SU-DHL-6 (cell line): ENCODE data around the gene MIX23.
"Not testable (repeated sequence)": the region's sequence is repeated elsewhere in the genome, so short reads cannot be mapped to it uniquely, and the experiment has no call there.

Experiments
- H2AFZ ChIP-seq: fragments of 200-600 bp; sonication (generic); 2 replicates; pipeline ENCODE4 v1.6.1; 2014; ENCODE audit warnings: low read depth, mild to moderate bottlenecking, moderate library complexity, mixed read lengths, antibody characterized with exemption, low read length; ENCODE audit not compliant: severe bottlenecking
- H3F3A ChIP-seq: fragments of 200-600 bp; shearing (Covaris generic); 2 replicates; pipeline ENCODE4 v1.6.0; 2016; ENCODE audit warnings: antibody characterized with exemption, mild to moderate bottlenecking; ENCODE audit not compliant: insufficient read depth
- H3K27ac ChIP-seq: fragments of 200-600 bp; sonication (generic); 2 replicates; pipeline ENCODE4 v1.5.1; 2016; ENCODE audit warnings: low read depth, mild to moderate bottlenecking, low read length, moderate library complexity, mixed read lengths
- H3K27me3 ChIP-seq: fragments of 200-600 bp; sonication (generic), shearing (Covaris generic); 2 replicates; pipeline ENCODE4 v1.6.0; 2014; ENCODE audit warnings: mild to moderate bottlenecking, low read length
- H3K36me3 ChIP-seq: fragments of 200-600 bp; sonication (generic); 2 replicates; pipeline ENCODE4 v1.6.1; 2014; ENCODE audit warnings: mild to moderate bottlenecking, low read length, mixed read lengths
- H3K4me2 ChIP-seq: fragments of 300-600, 200-600 bp; shearing (Covaris generic), sonication (generic); 2 replicates; pipeline ENCODE4 v1.6.0; 2014; ENCODE audit warnings: low read length, low read depth, mild to moderate bottlenecking; ENCODE audit not compliant: poor library complexity, severe bottlenecking
- H3K4me3 ChIP-seq: fragments of 200-600 bp; sonication (generic); 2 replicates; pipeline ENCODE4 v1.5.1; 2014; ENCODE audit warnings: antibody characterized with exemption, low read length, mild to moderate bottlenecking, mixed read lengths; ENCODE audit not compliant: insufficient read depth, poor library complexity, severe bottlenecking
- H3K79me2 ChIP-seq: fragments of 200-600 bp; sonication (generic); 2 replicates; pipeline ENCODE4 v1.6.1; 2014; ENCODE audit warnings: mild to moderate bottlenecking, low read length, moderate library complexity; ENCODE audit not compliant: insufficient read depth
- H3K9ac ChIP-seq: fragments of 200-600 bp; sonication (generic); 2 replicates; pipeline ENCODE4 v1.7.0; 2014; ENCODE audit warnings: mild to moderate bottlenecking, low read length
- H3K9me2 ChIP-seq: fragments of 200-600 bp; sonication (generic); replicated peaks from 2 replicates; pipeline ENCODE4 v1.6.1; 2014; ENCODE audit warnings: low read length; ENCODE audit not compliant: insufficient read depth
- H3K9me3 ChIP-seq: fragments of 200-600 bp; sonication (generic); 2 replicates; pipeline ENCODE4 v1.6.1; 2014; ENCODE audit warnings: low read length, mixed read lengths; ENCODE audit not compliant: insufficient read depth
- H4K20me1 ChIP-seq: fragments of 200-600 bp; sonication (generic); 2 replicates; pipeline ENCODE4 v1.6.1; 2014; ENCODE audit warnings: low read depth, mild to moderate bottlenecking, antibody characterized with exemption, low read length, moderate library complexity, mixed read lengths
- CTCF ChIP-seq: fragments of 200-600 bp; sonication (generic); IDR thresholded peaks from one replicate; pipeline ENCODE4 v1.5.1; 2017; ENCODE audit warnings: antibody characterized with exemption, mild to moderate bottlenecking, low read length, moderate library complexity; ENCODE audit not compliant: insufficient read depth, poor library complexity, severe bottlenecking
- EZH2phosphoT487 ChIP-seq: fragments of 200-600 bp; sonication (generic), shearing (Covaris generic); conservative IDR thresholded peaks from 2 replicates; pipeline ENCODE4 v1.6.1; 2018; ENCODE audit warnings: mild to moderate bottlenecking, antibody characterized with exemption, low read length, moderate library complexity, mixed read lengths

MIX23 gene

GRCh38 chr3:122377975-122378374 lies 5.1 kb downstream of the MIX23 start:
- H3K79me2 ChIP-seq: peaks cover 100% of the 10 kb centered on the region

DNA sequence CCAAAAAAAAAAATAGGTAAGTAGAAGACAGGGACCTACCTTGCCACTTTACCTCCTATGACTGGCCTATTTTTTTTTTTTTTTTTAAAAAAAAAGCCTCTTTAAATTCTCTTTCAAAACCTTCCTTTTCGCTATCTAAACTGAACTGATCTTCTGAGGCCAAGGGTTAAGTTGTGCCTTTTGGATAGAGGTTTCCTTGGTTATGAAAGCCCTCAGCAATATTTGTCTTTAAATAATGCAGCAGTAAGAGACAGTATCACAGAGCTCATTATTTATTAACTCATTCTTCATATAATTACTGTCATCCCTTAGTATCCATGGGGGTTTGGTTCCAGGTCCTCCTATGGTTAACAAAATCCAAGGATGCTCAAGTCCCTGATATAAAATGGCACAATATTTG lies 9.0 kb downstream of the MIX23 start:
- H3K9me3 ChIP-seq: no peaks in the 10 kb centered on the region
- H3K9me2 ChIP-seq: no peaks in the 10 kb centered on the region
- TF ChIP-seq EZH2phosphoT487: no peak
- no peaks in the 10 kb centered on the region for H3K27me3 ChIP-seq
- no peak overlapping the region for H2AFZ ChIP-seq
- H3K9ac ChIP-seq: no peak overlapping the region
- H3K4me3 ChIP-seq: no peak overlapping the region
- no peak overlapping the region for H3K4me2 ChIP-seq
- peaks cover 73% of the 10 kb centered on the region for H3K79me2 ChIP-seq
- no peak overlapping the region for H3K27ac ChIP-seq
- no peaks in the 10 kb centered on the region for H3F3A ChIP-seq
- H3K36me3 ChIP-seq: peaks cover 10% of the 10 kb centered on the region; the same call in 1 of the 2 replicates
- no peaks in the 10 kb centered on the region for H4K20me1 ChIP-seq

More at GRCh38 chr3:122377975-122378374, 5.1 kb downstream of the MIX23 start:
- Histone ChIP-seq H3K36me3 (no peaks in the 10 kb centered on the region), H3F3A (no peaks in the 10 kb centered on the region; the same call in 1 of the 2 replicates), H3K27ac (no peak overlapping the region), H3K4me2 (no peak overlapping the region), H2AFZ (no peak overlapping the region), H3K9me3 (no peaks in the 10 kb centered on the region), H3K9me2 (no peaks in the 10 kb centered on the region), H3K9ac (no peak overlapping the region), H3K27me3 (no peaks in the 10 kb centered on the region), H3K4me3 (no peak overlapping the region), H4K20me1 (no peaks in the 10 kb centered on the region)
- TF ChIP-seq EZH2phosphoT487: no peak
- TF ChIP-seq CTCF: no peak

GRCh38 chr3:122366379-122366749 lies 16.7 kb downstream of the MIX23 start:
- Histone ChIP-seq H3K9ac (no peak overlapping the region), H4K20me1 (no peaks in the 10 kb centered on the region), H3K36me3 (peaks cover 34% of the 10 kb centered on the region; the same call in 1 of the 2 replicates), H3F3A (0 out of 2 replicates have a peak, but pooled peaks cover 5% of the 10 kb centered on the region), H3K4me3 (no peak overlapping the region), H3K27me3 (no peaks in the 10 kb centered on the region), H3K79me2 (0 out of 2 replicates have a peak, but pooled peaks cover 6% of the 10 kb centered on the region), H3K9me3 (no peaks in the 10 kb centered on the region), H3K4me2 (no peak overlapping the region), H2AFZ (no peak overlapping the region), H3K27ac (no peak overlapping the region), H3K9me2 (no peaks in the 10 kb centered on the region)
- TF ChIP-seq CTCF (no peak), EZH2phosphoT487 (no peak)

DNA sequence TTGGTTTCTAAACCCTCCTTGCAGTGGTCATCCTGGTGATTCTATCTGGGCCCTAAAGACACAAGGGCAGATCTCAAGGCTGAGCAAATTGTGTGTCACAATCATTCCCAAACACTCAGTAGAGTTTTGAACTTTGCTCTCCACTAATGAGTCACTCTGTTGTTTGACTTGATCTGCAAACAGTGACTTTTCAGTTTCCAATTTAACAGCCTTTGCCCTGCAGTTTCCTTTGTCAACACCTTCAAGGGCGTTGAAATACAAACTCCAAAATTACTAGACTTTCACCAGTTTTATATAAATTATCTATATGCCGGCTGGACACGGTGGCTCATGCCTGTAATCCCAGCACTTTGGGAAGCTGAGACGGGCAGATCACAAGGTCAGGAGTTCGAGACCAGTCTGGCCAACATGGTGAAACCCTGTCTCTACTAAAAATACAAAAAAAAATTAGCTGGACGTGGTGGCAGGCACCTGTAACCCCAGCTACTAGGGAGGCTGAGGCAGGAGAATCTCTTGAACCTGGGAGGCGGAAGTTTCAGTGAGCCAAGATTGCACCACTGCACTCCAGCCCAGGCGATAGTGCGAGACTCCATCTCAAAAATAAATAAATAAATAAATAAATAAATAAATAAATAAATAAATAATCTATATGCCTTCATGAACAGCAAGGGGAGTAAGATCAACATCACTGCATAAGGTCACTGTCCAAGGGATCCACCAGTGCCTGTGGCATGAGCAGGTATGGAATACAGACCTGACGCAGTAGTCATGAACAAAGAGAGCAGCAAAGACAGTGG lies 17.3 kb downstream of the MIX23 start:
- H3K79me2 ChIP-seq, H3K27ac ChIP-seq, H2AFZ ChIP-seq, H3K9me3 ChIP-seq, H3K9ac ChIP-seq, H4K20me1 ChIP-seq, H3K9me2 ChIP-seq, H3F3A ChIP-seq, H3K4me3 ChIP-seq, H3K27me3 ChIP-seq, H3K4me2 ChIP-seq: not testable (repeated sequence)
- peaks cover 30% of the 10 kb centered on the region; the same call in 1 of the 2 replicates for H3K36me3 ChIP-seq
